ENCODE data around the gene SMAD1. TPM values are rescaled to one million over a fixed set of nuclear protein-coding genes. Genes with fewer than 3 reads are reported as not detected.

SMAD1 gene
- total RNA-seq (2022; extraction: Qiagen RNA extraction) = 7.0 to 12.6 TPM (median 9.4 TPM) in 5 replicates

DNA sequence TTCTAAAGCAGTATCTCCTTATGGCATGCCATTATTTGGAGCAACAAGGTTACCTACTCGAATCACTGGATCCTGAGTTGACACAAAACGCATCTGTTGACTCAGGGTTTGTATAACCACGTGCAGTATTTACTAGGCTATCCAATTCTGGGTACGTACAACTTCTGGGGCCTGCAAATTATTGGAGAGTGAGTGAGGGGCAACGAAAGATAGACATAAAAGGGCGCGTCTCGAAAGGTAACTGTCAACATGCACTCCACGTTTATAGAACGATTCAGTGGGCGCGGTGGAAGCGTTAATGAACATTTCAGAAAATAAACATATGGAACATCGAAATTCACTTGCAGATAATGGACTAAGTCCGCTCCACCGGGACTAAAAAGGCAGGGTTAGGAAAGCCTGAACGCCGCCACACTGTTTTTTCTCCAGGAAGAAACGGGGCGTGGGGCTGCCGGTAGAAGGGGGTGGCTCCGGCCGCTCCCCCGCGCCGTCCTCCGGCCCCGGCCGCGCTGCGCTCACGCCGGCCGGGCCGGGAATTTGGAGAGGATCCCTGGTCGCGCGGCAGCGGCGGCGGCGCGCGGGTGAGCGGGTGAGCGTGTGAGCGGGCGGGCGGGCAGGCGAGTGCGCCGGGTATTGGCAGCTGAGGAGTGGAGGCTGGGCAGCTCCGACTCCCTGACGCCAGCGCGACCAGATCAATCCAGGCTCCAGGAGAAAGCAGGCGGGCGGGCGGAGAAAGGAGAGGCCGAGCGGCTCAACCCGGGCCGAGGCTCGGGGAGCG lies at the start of gene SMAD1:
SMAD1 (plus strand) TSS at position 690 of the 778 bp plus-strand sequence. CDS start 32,761 bp downstream, outside the sequence.

Other genes starting within 250 kb of the SMAD1 start
- 1.0 to 1.8 TPM (median 1.3 TPM) in 5 replicates for gene MMAA, start 137.5 kb downstream of the SMAD1 start, total RNA-seq (2022; extraction: Qiagen RNA extraction)
- gene C4orf51, start 198.3 kb downstream of the SMAD1 start, total RNA-seq (2022; extraction: Qiagen RNA extraction) = not detected in 5 replicates